ENCODE data around the gene ITGB8.
"Not testable (repeated sequence)": the region's sequence is repeated elsewhere in the genome, so short reads cannot be mapped to it uniquely, and the experiment has no call there.

Gene ITGB8

GRCh38 chr7:20330239-20330927 is at the start of gene ITGB8:
Gene ITGB8, plus strand, starts transcription at chr7:20330900. Its CDS starts 907 bp downstream, at chr7:20331807.
- no peak for DNase-seq (ENCODE audit: low read depth, low spot score)

- no peak for DNase-seq (ENCODE audit: low read depth, low spot score)
These were observed 47.7 kb upstream of the ITGB8 start for GRCh38 chr7:20282959-20283358.

DNA sequence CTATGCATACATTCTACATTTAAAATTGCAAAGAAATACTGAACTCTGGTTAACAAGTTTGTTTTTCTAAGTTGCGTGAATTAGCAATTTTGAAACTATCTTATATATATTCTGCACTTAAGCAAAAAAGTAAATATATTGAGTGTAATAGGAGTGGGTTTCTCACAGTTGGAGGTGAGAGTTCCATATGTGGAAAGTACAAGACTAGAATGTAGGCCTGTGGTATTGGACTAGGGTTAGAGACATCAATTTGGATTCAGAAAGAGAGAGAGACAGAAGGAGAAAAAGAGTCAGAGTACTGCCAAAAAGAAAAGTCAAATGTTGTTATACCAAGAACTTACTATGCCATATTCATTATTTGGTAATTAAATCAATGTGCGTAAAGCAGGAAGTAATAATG is 47.3 kb upstream of the ITGB8 start:
- DNase-seq (ENCODE audit: low read depth, low spot score) = no peak

GRCh38 chr7:20284003-20284770 is 46.5 kb upstream of the ITGB8 start:
- no peak for DNase-seq (ENCODE audit: low read depth, low spot score)

DNA sequence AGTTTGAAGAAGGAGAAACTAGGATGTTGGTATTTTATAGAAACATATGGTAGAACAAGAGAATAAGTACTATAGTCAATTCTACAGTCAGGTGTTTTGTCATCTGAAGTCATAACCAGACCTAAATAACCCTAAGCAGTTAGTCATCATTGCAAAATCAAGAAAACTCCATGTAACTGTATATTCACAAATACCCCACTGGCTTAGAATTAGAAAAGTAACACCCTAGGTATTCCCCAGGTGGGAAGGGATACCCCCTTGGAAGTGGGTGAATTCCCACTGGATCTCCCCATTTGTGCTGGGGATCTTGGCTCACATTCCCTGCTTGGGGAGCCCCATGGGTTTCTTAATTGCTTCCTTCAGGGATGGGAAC is 45.9 kb upstream of the ITGB8 start:
- no peak for DNase-seq (ENCODE audit: low read depth, low spot score)

DNA sequence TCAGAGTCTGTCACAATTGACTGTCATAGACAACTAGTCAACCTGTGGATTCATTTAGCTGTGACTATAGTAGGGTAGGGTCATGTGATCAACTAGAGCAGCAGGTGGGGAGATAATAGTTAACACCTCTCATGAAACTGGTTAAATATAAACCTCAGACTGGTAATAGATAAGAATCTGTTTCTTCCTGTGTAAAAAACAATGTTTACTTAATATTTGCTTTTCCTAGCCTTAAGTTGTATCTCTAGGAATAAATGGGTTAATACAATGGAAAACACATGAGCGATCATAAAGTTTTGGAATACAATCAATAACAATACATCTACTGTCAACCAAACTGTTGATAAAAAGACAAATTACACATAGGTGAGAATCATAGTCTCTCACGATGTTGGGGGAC is 43.4 kb upstream of the ITGB8 start:
- no peak for DNase-seq (ENCODE audit: low read depth, low spot score)

GRCh38 chr7:20288036-20288435 is 42.7 kb upstream of the ITGB8 start:
- DNase-seq (ENCODE audit: low read depth, low spot score) = no peak

DNA sequence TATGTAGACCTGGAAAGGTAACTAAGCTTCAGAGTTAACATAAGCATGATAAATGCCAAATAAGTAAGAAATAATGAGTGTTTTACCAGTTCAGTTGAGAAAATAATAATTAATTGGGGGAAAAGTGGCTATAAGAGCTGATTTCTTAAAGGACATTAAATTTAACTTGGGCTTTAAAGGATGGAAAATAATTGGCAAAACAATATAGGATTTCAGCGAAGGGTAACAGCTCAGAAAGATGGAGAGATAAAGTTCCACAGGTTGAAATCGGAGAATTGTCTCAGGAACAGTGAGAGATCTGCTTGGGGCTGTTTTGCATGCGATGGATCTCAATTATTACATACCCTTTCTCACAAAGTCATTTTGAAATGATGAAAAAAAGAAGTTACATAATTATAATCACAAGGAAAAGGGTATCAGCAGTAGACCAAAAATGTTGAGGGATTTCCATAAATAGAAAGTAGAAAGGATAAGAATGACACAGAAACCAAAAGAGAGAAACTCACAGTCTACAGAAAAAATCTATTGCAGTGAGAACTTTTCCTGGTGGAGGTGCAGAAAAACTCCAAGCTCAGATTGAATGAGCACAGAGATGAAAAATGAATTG is 40.1 kb upstream of the ITGB8 start:
- no peak for DNase-seq (ENCODE audit: low read depth, low spot score)

DNA sequence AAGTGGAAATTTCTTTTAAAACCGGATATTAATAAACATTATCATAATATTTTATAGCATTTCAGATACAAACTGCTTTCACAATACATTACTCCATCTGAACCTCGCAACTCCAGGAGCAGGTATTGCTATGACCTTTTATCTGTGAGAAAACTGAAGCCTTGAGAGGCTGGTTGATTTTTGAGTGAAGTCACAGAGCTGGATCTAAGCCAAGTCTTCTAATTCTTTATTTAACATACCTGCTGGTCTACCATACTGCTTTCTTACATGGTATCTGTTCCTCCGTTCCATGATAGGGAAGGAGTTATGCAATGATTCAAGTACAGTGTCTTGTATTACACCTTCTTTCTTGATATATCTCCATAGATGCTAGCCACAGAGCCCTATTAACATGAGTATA is 37.4 kb upstream of the ITGB8 start:
- no peak for DNase-seq (ENCODE audit: low read depth, low spot score)

GRCh38 chr7:20296444-20296843 is 34.3 kb upstream of the ITGB8 start:
- no peak for DNase-seq (ENCODE audit: low read depth, low spot score)

DNA sequence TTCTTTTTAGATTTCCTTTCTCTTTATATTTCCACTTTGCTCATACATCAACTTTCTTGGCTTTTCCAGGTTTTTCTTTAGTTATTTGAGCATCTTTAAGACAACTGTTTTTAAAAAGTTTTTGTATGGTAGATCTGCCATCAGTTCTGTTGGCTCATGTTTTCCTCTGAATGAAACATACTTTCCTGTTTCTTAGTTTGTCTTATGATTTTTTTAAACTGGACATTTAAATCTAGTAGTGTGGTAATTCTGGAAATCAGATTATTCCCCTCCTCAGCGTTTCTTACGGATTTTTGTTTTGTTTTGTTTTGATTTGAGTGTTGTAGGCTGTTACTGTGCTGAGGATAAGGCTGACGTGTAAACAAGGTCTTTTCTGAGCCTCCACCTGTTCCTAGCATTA is 33.8 kb upstream of the ITGB8 start:
- no peak for DNase-seq (ENCODE audit: low read depth, low spot score)

- no peak for DNase-seq (ENCODE audit: low read depth, low spot score)
These were observed 32.2 kb upstream of the ITGB8 start for GRCh38 chr7:20298486-20298901.

DNA sequence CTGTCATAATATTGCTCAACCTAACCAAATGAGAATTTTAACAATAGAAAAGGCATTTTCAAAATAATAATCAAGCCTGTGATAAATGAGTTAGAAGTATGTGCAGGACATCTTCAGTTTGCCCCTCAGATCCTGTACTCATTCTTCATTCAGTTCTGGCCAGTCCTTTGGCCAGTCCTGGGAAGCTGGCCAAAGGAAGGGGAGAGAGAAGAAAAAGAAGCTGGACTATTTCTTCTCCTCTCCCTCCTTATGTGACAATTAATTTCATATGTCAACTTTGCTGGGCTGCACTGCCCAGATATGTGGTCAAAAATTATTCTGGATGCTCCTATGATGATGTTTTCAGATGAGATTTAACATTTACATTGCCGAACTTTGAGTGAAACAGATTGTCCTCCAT is 31.6 kb upstream of the ITGB8 start:
- no peak for DNase-seq (ENCODE audit: low read depth, low spot score)

DNA sequence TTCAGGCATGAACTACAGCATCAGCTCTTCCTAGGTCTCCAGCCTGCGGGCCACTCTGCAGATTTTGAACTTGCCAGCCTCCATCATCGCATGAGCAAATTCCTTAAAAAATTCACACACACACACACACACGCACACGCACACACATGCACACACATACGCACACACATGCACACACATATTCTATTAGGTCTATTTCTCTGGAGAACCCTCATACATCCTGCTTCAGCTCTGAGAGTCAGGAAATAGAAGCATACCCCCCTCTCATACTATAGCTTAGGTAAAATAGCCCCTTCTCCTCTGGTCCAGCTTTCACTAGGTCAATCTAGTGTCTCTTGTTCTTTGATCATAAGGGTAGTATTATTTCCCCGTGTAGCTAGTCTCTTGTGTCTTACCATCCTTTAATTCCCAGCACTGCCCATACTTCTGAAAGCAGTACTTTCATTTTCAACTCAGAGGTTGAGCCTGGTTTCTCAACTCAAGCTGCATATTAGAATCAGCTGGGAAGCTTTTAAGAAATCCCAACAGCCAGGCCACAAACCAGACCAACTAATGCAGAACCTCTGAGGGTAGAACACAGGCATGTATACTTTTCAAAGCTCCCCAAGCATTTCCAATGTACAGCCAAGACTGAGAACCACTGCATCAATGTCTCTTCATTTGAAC is 30.9 kb upstream of the ITGB8 start:
- no peak for DNase-seq (ENCODE audit: low read depth, low spot score)

DNA sequence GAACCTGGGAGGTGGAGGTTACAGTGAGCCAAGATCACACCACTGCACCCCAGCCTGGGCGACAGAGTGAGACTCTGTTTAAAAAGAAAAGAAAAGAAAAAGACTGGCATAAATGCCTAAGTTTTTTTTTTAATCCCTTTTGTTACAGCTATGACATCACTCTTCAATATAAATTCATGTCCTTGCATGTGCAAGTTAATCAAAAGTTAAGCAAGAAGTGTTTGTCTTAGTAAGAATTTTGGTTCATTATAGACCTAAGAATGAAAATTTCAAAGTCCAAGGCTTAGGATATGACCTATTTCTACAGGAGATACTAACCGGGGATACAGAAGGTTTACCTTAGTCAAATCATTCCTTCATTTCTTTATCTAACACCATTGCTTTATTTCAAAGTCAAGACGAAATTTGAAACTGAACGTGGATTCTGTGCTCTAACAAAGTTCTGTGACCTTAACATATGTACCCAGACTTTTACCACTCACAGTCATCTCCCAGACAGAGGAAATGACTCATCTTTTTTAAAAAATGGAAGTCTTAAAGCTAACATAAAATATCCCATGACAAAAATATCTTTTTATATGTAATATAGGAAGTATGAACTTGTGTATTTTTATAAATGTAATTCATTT is 29.3 kb upstream of the ITGB8 start:
- DNase-seq (ENCODE audit: low read depth, low spot score) = no peak

DNA sequence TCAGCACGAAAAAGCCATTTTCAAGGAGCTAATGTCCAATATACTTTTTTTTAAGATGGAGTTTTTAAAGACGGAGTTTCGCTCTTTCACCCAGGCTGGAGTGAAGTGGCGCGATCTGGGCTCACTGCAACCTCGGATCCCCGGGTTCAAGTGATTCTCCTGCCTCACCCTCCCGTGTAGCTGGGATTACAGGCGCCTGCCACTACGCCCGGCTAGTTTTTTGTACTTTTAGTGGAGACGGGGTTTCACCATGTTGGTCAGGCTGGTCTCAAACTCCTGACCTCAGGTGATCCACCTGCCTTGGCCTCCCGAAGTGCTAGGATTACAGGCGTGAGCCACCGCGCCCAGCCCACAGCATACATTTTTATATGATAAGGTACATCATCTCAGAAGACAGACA is 28.4 kb upstream of the ITGB8 start:
- not testable (repeated sequence) for DNase-seq (ENCODE audit: low read depth, low spot score)

- DNase-seq (ENCODE audit: low read depth, low spot score) = no peak
These were observed 27.8 kb upstream of the ITGB8 start for GRCh38 chr7:20302891-20303290.

- no peak for DNase-seq (ENCODE audit: low read depth, low spot score)
These were observed 26.3 kb upstream of the ITGB8 start for GRCh38 chr7:20304366-20304765.

DNA sequence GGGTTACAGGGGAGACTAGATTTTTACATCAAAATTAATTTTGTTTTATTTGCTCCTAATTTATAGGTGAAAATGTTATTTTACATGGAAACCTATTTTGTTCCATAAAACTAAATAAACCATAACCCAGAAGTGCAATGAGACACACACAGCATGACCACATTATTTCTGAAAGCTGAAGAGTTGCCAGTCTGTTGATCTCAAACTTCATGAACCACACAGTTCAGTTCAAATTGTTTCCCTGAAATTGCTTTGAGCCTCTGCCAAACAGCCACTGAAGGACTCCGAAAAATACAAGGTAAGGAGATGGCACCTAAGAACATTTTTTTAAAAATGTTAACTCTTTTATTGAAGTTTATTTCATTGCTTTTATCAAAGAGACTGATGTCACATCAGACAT is 25.0 kb upstream of the ITGB8 start:
- DNase-seq (ENCODE audit: low read depth, low spot score) = no peak

DNA sequence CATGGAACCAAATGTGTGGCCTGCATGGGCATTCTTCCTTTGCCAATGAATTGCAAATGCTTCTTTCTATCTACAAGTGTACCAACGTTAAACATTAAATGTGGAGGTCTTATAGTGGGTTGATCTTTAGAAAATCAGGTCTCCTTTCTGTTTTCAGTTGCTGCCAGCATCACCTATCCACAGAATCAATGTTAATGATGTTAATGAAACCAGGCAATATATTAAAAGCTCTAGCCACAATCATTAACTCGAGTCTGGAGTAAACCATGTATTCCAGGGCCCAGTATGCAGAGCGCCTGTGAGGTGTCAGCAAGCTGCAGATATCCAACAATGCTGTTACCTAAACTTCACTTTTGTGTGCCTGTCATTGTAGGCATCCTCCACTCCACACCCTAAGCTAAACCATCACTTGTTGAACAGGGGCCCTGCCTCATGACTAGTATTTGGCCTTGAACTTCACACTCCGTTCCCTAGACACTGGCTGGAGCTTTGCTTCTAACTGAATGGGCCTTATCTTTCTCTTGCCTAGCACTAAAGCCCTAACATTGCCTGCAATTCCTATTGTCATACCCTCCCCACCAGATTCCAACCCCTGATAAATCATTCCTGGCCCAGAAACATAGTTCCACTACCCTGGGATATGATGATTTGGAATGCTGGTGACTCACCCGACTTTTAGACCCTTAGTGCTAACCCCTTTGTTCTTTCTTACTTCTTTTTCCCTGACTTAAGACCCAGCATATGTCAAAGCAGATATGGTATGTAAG is 24.3 kb upstream of the ITGB8 start:
- DNase-seq (ENCODE audit: low read depth, low spot score) = no peak

- DNase-seq (ENCODE audit: low read depth, low spot score) = no peak
These were observed 23.6 kb upstream of the ITGB8 start for GRCh38 chr7:20307119-20307518.
